HEK293 (cell line): ENCODE measurements around the gene SLC2A5.
"Not testable (repeated sequence)": the region's sequence is repeated elsewhere in the genome, so short reads cannot be mapped to it uniquely, and the experiment has no call there.

Experiments
- ZNF521 ChIP-seq: fragments of 450-650 bp; formaldehyde crosslinking; IDR thresholded peaks from 2 replicates; pipeline ENCODE4 v1.5.1; 2017; ENCODE audit warnings: missing biosample characterization, mild to moderate bottlenecking, missing genetic modification characterization
- TF ChIP-seq, protein P1 (sequence below): IDR thresholded peaks from 2 replicates; pipeline ENCODE4 v1.6.1; 2011; ENCODE audit warnings: mild to moderate bottlenecking, low read depth, low read length, borderline replicate concordance

DNA sequence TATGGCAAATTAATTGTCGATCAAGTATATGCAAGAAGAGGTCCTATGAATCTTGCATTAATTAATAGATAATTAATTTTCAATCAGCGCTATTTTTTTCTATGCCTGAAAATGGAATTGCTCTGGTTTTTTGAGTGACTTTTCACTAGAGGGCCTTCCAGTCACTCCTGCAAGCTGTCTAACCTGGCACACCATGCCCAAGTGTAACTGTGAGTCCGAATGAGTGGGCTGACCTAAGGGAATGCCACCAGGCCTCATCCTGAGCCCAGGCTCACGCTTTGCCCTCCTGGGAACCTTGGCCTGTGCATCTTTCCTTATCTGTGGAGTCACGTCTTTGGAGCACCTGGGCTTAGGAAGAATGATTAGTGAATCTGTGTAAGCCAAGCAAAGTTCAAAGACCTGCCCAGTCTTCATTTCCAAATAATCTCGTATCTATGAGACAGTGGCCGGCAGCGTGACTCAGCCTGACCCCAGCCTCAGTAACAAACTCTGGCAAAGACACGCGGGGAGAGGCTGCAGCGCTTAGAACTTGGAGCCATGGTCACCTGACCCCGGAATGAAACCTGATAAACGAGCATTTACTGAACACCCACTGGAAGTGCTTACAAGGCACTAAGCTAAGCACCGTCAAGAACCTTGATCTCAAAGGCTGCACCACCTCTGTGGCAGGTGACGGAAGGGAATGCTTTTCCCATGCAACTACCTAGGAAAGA, 47.3 kb downstream of the SLC2A5 start:
- TF ChIP-seq ZNF521 (tag by site-specific recombination), result not testable (repeated sequence)
- TF ChIP-seq, protein P1, sequence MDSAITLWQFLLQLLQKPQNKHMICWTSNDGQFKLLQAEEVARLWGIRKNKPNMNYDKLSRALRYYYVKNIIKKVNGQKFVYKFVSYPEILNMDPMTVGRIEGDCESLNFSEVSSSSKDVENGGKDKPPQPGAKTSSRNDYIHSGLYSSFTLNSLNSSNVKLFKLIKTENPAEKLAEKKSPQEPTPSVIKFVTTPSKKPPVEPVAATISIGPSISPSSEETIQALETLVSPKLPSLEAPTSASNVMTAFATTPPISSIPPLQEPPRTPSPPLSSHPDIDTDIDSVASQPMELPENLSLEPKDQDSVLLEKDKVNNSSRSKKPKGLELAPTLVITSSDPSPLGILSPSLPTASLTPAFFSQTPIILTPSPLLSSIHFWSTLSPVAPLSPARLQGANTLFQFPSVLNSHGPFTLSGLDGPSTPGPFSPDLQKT, result not testable (repeated sequence)
